KOPT-K1 (cell line): ENCODE data around the gene TDRD9.

Experiments used
- H3K27ac ChIP-seq: fragments of 200-600 bp; sonication (generic); 2 replicates; pipeline ENCODE4 v1.5.1; 2016; ENCODE audit warnings: antibody characterized with exemption, mild to moderate bottlenecking, low read depth, low read length; ENCODE audit not compliant: poor library complexity, severe bottlenecking
- H3K36me3 ChIP-seq: fragments of 200-600 bp; sonication (generic); 2 replicates; pipeline ENCODE4 v1.5.1; 2017; ENCODE audit warnings: antibody characterized with exemption, mild to moderate bottlenecking, low read length, moderate library complexity; ENCODE audit not compliant: insufficient read depth
- H3K9me3 ChIP-seq: fragments of 200-600 bp; sonication (generic); 2 replicates; pipeline ENCODE4 v1.5.1; 2017; ENCODE audit warnings: antibody characterized with exemption, low read length, mild to moderate bottlenecking; ENCODE audit not compliant: insufficient read depth, poor library complexity, severe bottlenecking

The TDRD9 gene

DNA sequence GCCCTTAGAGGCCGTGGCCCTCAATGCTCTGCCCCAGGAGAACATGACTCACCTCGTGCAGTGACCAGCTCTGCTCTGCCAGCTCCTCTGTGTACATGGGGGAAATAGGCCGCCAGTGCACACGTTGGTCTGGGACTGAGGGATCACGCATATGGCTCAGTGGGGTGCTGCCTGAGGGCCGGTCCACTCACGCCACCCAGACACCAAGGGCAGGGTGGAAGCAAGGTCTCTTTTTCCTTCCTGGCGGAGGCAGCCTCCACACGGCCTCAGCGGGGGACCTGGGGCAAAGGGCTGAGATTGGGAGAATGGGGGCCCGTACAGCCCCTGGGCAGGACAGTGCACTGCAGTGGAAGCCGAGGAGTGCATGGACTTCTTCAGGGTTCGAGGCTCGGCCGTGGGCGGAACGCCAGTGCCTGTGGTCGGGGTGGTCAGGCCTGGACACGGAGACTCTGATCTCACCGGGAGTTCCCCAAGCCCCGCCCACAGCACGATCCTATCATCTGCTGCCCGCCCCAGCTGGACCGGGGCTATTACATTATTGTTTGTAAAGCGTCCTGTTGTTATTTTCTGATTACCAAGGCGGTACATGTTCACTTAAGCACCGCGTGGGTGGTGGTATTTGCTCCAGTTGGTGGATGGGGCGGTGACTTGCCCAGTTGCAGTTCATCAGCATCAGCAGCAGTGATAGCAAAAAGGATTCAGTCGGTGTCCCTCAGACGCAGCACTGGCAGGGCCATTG, 38.8 kb upstream of the TDRD9 start:
- no peaks in the 10 kb centered on the region for H3K36me3 ChIP-seq
- no peak overlapping the region for H3K27ac ChIP-seq
- no peaks in the 10 kb centered on the region for H3K9me3 ChIP-seq

DNA sequence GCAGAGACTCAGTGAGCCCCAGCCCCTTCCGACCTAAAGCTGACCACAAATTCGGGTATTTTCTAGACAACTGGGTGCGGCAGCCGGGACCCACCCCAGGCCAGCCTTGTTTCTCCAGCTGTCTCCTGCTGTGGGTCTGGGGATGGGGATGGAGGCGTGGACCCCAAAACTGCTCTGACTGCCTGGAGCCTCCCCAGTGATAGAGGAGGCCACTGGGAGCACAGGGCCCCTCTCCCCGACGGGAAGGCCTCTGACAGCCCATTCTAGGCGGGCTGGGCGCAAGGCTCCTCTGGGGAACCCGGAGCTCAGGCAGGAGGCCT, 38.2 kb upstream of the TDRD9 start:
- H3K27ac ChIP-seq = no peak overlapping the region
- no peaks in the 10 kb centered on the region for H3K36me3 ChIP-seq
- no peaks in the 10 kb centered on the region for H3K9me3 ChIP-seq

DNA sequence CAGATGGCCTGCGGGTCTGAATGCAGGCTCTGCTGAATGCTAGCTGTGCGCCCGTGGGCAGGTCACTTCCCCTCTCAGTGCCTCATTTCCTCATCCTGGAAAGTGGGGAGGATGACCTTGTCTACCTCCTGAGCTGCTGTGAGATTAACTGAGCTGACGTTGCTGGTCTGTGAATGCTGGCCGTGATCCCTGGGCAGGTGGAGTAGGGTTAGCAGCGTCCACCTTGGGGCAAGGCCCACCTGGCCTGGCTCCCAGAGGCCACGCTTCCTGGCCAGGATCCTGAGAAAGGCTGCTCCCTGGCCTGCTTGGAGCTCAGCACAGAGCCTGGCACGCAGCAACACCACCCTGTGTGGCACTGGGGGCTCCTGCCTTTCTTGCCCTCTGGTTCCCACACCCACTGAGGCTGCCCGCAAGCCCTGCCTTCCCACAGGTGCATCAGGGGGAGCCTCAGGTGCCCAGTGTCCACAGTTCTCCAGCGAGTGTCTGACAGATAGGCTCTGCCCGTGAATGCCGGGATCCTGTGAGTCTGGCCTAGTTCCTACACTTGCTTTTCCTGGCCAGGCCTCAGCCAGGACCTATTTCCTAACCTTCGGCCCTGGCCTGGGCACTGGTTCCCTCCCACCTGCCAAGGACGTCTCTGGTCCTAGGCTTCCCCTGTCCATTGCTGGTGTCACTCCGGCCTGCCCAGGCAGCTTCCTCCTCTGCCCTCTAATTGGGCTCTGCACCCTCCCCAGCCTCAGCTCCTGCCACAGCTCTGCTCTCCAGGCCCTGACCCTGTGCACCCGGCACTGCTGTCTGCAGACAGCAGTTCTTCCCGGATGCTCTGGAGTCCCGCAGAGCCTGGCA, 37.2 kb upstream of the TDRD9 start:
- Histone ChIP-seq H3K36me3 (no peaks in the 10 kb centered on the region), H3K9me3 (no peaks in the 10 kb centered on the region), H3K27ac (no peak overlapping the region)

DNA sequence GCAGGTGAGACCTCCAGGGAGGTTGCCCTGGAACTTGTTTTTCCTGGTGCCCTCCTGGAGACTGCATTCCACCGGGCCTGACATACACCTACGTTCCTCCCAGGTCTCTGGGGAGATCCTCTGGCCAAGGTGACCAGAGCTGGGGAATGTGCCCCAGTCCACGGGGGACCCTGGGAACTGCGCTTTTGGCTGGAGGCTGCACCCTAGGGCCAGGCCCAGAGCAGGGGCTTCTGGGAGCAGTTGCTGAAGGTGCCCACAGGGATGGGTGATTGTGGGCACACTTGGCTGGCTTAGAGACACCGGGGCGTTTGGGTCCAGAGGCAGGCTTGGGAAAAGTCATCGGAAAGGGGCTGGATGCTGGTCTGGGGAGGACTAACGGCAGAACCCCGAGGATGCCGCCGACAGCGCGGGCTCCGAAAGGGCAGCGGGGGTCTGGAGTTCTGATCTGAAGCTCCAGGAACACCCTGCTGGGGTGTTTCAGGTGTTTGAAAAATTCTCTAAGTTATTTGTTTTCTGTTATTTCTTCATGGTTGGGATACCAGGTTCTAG, 36.5 kb upstream of the TDRD9 start:
- H3K27ac ChIP-seq = no peak overlapping the region
- no peaks in the 10 kb centered on the region for H3K36me3 ChIP-seq
- H3K9me3 ChIP-seq = no peaks in the 10 kb centered on the region

DNA sequence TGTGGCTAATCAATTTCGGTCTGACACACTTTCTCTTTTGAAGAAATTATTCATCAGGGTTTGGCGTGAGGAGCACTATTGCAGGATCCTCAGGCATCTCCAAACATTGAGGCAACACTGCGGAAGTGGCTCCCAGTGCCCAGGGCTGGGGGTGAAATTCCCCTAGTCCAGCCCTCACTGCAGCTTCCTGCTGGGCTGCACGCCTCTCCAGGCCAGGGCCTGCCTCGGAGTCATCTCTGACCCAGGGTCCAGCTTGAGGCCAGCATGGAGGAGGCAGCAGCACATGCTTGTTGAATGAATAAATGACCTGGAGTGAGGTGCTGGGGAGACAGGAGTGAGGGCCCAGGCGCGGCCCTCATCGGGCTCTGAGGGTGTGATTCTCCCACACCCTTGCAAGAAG, 36.0 kb upstream of the TDRD9 start:
- H3K27ac ChIP-seq = no peak overlapping the region
- no peaks in the 10 kb centered on the region for H3K36me3 ChIP-seq
- H3K9me3 ChIP-seq = no peaks in the 10 kb centered on the region

DNA sequence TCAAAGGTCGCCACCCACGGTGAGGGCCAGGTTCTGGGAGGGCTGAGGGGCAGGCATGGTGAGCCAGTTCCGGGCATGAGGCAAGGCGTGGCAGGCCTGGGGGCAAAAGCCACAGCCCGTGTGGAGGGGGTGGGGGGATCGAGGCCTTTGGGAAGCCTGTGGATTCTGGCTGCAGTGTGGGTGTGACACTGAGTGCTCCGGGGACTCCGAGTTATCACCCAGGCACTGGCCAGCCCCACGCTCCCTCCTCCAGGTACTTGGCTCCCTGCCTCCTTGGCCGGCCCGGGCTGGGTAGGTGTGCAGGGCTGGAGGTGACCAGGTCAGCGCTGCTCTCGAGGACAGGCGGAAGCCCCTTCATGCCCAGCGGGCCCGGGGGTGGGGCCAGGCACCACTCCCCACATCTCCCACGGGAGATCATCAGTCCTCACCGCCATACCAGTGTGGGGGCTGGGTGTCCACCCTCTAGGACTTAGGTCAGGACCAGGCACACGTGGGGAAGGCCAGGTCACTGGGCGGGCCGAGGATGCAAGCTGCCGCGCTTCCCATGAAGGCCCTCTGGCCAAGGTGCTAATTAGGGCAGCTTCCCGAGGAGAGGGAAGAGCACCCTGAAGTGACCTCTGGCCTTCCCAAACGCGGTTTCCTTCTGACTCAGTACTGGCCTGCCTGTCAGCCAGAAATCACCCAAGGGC, 34.1 kb upstream of the TDRD9 start:
- no peak overlapping the region for H3K27ac ChIP-seq
- H3K9me3 ChIP-seq = no peaks in the 10 kb centered on the region

DNA sequence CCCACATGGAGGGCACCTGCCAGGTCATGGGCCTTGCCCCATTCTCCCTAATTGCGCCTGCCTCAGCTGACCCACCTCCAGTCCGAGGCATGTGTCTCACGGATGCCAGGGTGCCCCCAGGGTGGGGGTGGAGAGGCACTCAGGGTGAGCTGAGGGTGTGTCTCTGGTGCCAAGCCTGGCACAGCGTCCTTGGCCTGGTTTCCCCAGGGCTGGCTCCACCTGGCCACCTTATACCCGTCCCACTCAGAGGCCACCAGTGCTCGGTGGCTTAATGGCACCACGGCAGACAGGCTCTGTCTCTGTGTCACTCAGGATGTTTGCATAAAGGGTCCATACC, 33.6 kb upstream of the TDRD9 start:
- no peak overlapping the region for H3K27ac ChIP-seq
- no peaks in the 10 kb centered on the region for H3K36me3 ChIP-seq
- H3K9me3 ChIP-seq = no peaks in the 10 kb centered on the region

More for the DNA sequence above, 34.1 kb upstream of the TDRD9 start:
- H3K36me3 ChIP-seq = no peaks in the 10 kb centered on the region

DNA sequence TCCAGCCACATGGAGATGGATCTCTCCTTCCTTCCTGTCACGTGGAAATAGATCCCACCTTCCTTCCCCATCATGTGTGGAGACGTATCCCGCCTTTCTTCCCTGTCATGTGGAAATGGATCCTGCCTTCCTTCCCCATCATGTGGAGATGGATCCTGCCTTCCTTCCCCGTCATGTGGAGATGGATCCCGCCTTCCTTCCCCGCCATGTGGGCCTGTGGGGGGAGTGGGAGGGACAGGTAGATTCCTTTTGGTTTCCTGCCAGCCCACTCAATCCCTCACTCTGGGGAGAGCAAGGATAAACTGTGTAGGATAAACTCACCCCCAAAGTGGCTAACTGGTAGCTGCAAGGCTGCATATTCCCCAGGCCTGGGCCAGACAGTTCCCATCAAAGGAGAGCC, 31.7 kb upstream of the TDRD9 start:
- H3K9me3 ChIP-seq = no peaks in the 10 kb centered on the region
- no peaks in the 10 kb centered on the region for H3K36me3 ChIP-seq
- H3K27ac ChIP-seq = no peak overlapping the region

DNA sequence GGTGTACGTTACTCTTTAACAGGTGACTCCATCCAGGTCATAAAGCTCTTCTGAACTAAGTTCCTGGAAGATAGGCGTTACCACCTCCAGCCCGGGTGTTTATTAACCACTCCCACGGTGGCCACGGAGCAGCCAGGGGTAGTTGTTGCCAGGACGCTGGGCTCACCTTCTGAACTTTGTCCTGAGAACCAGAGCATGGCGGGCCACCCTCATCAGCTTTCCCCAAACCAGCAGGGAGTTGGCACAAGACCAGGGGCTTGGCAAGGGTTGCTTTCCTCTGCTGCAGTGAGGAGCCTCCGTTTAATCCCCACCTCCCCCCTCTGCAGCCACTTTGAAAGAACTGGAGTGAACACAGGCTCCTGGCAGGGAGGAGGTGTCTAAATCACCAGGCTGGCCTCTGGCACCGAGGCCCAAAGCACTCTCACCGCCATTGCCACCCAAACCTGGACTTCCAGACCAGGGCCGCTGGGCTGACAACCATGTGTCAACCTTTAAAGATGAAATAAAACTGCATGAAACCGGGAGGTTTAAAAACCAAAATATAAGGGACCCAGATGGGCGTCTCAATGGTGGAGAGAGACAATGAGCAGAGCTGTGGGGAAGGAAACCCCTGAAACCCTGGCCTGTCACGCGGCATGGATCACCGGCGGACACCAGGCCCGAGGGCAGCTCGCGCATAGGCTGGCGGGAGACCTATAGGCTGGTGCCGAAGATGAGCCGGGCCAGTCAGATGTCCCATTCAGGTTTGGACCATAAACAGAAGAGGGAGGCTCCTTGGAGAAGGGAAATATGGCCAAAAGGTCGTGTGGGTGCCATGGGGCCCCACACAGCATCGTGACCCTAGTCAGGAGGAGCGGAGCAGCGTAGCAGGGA, 30.9 kb upstream of the TDRD9 start:
- Histone ChIP-seq H3K27ac (no peak overlapping the region), H3K9me3 (no peaks in the 10 kb centered on the region), H3K36me3 (no peaks in the 10 kb centered on the region)

DNA sequence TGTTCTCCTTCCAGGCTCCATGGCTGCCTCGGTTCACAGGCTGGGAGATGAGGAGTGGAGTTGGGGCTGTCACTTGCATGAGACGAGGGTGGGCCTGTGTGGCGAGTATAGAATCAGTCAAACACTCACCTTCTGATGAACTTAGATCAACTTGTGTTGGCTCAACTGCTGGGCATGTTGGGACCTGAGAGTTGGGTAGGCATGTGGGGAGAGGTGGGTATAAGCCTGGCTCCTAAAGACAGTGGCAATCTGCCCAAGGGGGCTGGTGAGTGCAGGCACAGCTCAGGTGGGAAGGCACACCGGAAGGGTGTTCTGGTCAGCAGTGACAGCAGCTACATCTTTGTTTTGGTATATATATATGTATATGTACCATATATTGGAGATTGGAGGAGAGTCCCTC, 30.1 kb upstream of the TDRD9 start:
- Histone ChIP-seq H3K9me3 (no peaks in the 10 kb centered on the region), H3K36me3 (no peaks in the 10 kb centered on the region), H3K27ac (no peak overlapping the region)

DNA sequence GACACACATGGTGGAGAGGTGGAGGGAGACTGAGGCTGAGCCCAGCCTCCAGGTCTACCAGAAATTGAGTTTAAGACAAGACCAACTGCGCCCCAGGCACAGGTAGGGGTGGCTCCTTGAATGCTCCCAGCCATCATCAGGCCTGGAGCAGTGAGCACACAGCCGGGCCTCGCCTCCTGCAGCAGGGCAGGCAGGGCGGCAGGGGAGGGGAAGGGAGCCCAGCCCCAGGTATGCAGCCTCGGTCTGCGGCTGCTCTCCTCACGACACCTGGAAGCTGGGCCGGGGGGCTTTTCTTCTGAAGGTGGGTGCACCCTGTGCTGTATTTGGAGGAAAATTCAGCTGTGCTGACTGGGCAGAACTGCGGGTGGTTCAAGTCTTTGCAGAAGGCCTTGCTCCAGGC, 29.5 kb upstream of the TDRD9 start:
- H3K9me3 ChIP-seq = no peaks in the 10 kb centered on the region
- no peaks in the 10 kb centered on the region for H3K36me3 ChIP-seq
- H3K27ac ChIP-seq = no peak overlapping the region

DNA sequence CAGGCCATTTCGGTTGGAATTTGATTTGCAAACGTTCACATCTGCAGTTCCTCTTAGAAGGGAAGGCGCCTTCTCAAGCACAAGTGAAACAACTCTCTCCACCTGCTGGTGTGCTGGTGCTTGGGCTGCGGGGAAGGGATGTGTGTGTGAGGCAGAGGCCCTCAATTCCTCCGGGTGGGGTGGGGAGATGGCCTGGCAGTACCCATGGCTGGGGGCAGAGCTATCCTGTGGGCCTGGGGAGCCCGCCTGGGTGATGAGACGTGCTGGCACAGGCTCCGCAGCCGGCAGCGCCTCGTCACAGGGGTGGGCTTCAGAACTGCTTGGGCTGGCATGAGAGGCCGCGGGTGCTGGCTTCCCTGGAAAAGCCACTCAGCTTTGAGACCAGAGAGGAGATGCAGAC, 28.9 kb upstream of the TDRD9 start:
- Histone ChIP-seq H3K9me3 (no peaks in the 10 kb centered on the region), H3K27ac (no peak overlapping the region), H3K36me3 (no peaks in the 10 kb centered on the region)

DNA sequence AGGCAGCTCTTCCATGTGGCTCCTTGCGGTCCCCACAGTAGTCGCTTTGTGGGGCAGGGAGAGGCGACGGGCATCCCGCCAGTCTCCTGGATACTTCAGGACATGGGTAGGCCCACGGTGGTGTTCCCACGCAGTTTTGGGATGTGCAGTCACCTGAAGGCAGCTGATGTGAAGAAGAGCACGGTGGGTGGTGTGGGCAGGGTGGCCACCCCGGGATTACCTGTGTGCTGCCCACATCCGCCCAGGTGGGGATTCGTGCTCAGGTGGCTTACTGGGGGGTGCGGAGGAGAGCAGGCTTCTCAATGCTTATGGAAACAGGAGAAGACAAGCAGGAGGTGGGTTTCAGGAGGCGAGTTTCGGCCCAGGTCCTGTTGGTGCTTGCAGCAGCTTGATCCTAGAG, 28.4 kb upstream of the TDRD9 start:
- Histone ChIP-seq H3K9me3 (no peaks in the 10 kb centered on the region), H3K36me3 (no peaks in the 10 kb centered on the region), H3K27ac (no peak overlapping the region)

DNA sequence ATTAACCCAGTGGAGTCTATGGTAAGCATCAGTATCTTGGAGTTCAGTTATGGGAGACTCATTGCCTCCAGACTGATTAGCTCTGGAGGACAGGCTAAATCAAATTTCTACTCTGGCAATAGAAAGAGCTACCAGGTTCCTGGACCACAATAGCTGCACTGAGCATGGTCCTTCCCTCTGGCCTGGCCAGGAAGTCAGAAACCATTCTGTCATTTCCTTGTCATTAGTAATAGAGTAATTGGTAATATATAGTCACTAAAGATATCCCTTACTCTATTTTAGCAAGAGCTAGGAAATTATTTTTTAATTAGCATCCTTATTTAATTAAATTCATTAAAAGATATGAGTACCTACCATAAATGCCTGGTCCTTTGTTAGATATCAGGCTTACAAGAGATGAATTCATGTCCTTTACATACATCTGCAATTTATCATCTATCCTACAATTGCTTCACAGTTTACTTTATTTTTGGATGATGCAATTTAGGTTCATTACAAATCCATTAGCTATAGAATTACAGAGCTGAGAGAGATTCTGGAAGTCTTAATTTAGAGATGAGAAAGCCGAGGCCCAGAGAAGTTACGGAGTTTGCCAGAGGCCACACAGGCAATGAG, 23.7 kb upstream of the TDRD9 start:
- no peaks in the 10 kb centered on the region for H3K9me3 ChIP-seq
- H3K36me3 ChIP-seq = no peaks in the 10 kb centered on the region; the same call in 1 of the 2 replicates
- no peak overlapping the region for H3K27ac ChIP-seq
